Measurements from ENCODE around the gene PRC1.
"Not testable (repeated sequence)": the region's sequence is repeated elsewhere in the genome, so short reads cannot be mapped to it uniquely, and the experiment has no call there.

PRC1 gene, protein sequence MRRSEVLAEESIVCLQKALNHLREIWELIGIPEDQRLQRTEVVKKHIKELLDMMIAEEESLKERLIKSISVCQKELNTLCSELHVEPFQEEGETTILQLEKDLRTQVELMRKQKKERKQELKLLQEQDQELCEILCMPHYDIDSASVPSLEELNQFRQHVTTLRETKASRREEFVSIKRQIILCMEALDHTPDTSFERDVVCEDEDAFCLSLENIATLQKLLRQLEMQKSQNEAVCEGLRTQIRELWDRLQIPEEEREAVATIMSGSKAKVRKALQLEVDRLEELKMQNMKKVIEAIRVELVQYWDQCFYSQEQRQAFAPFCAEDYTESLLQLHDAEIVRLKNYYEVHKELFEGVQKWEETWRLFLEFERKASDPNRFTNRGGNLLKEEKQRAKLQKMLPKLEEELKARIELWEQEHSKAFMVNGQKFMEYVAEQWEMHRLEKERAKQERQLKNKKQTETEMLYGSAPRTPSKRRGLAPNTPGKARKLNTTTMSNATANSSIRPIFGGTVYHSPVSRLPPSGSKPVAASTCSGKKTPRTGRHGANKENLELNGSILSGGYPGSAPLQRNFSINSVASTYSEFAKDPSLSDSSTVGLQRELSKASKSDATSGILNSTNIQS

DNA sequence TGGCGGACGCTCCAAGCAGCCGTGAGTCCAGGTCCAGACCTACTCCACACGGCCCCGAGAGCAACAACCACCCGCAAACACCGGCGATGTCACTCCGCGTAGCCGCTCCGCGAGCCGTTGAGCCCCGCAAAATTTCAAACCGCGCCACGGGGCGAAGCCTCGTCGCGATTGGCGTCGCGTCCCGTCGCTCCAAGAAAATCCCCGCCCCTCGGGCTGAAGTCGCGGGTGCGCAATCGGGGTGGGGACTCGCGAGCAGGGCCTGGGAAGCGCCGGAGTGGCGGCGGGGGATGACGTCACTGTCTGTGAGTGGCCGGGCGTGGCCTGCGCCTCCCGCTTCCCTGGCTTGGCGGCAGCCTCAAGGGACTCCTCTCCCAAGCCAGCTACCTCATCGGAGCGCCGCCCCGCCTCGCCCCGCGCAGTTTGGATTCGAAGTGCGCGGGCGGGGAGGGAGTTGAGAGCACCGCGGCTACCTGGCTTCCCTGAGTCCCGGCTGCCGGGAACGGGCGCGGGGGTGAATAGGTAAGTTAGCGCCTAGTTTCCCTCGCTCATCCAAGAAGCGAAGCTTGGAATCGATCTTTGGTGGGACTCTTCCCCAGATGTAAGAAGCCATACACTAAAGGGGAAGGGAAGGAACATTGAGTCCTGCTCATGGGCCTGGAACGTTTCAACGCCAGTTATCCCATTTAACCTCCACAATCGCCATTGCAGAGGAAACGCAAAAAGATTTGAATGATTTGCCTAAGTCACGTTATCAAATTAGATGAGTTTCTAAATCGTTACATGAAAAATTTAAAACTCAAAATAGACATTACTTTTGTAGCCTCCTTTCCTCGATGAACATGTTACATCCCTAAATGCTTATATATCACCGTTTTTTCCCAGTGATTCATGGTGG lies at the start of gene PRC1:
PRC1 (minus strand) TSS at position 119 of the 895 bp plus-strand sequence; CDS start at position 1, 118 bp downstream.
- DNase-seq (ENCODE audit: low spot score), result peak; percentile 98

DNA sequence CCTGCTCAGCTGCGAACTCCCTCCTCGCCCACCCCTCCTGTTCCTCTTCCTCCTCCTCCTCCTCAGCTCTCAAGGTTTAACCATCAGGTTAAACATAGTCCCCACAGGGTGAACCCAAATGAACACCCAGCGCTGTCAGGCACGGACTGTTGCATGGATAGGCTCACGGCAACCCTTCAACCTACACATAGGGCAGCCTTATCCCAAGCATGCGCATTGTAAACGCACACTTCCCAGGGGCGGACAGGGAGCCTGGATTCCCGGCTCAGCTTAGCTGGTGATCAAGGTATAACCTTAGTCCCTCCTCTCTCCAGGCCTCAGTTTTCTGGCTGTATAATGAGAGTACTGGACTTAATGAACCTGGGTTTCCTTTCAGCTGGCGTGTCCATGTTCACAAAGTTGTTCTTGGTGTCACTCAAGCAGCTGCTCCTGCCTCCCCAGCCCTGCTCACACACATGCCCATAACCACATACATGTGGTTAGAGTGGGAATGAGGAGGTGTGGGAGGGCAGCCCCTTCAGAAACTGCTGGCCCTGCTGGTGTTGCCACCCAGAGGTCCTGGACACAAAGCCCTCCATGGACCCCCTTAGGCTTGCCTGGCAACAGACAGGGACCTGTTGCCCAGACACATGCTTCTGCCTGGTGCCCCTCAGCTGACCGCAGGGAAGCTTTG lies 49.0 kb upstream of the PRC1 start:
- no peak for DNase-seq (ENCODE audit: low spot score)

DNA sequence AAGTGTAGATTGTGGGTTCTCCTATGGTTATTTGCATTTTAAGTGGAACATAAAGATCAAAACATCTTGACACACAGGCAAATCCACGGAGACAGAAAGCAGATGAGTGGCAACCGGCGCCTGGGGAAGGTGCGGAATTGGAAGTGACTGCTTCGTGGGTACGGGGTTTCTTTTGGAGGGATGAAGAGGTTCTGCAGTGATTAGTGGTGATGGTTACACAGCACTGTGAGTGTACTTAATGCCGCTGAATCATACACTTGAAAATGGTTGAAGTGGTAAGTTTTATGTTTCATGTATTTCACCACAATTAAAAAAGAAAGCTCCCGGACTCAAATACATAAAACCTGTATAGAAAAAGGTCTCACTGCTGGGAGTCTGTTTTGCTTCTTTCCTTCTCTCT lies 46.5 kb upstream of the PRC1 start:
- DNase-seq (ENCODE audit: low spot score), result peak; percentile 31

DNA sequence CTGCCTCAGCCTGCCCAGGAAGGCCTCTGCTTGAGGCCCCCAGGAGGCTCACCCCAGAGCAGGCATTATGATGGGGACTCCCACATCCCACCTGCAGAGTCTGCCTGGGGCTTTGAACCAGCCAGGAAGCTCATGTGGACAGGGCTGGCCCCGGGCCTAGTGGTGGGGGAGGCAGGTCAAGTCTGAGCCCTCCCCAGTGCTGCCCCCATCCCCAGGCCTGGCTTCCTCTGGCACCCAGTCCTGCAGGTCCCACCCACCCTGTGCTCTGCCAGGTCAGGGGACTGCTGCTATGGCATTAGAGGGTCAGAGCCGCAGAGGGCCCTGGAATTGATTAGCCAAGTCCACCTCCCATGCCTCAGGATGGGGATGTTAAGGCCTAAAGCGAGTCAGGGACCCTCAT lies 45.7 kb upstream of the PRC1 start:
- no peak for DNase-seq (ENCODE audit: low spot score)

DNA sequence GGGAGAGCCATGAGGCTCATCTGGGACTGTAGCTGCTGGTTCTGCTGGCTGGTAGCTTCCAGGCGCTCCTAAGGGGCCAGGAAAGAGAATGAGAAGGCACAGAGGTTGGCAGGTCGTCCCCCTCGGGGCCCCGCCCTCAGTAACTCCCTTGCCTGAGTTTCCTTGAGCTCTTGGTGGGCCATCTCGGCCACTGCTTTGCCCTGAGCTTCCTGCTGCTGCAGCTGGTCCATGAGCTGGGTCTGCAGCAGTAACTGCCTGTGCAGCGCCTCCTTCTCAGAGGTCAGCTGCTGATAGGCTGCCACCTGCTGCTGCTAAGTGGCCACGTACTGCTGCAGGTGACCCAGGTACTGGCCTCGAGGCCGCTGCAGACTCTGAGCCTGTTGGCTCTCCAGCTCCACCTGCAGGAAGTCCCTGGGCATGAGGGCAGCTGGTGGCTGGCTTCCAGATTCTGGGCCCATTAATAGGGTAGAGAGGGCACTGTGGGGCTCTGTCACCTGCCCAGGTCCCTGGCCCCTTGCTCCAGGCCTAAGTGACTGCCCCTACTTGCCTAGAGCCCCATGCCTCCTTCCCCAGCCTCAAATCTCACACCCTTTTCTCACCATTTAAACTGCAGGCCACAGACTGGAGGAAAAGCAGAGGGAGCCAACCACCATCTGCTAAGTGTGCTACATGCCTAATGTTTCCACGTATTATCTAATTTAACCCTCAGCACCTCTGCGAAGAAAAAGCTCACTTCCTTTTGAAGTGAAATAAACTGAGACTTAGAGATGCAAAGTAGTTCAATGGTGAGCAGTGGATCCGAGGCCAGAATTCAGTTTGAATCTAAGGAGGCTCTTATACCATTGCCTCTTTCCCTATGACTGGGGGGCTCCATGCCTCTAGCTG lies 38.8 kb upstream of the PRC1 start:
- DNase-seq (ENCODE audit: low spot score), result no peak

DNA sequence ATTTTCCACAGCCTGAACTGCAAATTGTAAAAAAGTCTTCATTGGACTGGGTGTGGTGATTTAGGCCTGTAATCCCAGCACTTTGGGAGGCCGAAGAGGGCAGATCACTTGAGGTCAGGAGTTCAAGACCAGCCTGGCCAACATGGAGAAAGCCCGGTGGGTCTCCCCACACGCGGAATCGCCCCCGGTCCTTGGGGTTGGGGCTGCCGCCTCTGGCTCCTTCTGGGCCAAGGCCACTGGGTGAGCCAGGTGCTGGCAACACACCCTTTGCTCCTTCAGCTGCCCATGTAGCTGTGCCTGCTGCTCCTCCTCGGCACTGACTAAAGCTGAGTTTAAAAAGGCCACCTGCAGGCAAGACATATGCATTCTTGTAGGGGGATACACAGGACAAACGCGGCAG lies 37.5 kb upstream of the PRC1 start:
- no peak for DNase-seq (ENCODE audit: low spot score)

DNA sequence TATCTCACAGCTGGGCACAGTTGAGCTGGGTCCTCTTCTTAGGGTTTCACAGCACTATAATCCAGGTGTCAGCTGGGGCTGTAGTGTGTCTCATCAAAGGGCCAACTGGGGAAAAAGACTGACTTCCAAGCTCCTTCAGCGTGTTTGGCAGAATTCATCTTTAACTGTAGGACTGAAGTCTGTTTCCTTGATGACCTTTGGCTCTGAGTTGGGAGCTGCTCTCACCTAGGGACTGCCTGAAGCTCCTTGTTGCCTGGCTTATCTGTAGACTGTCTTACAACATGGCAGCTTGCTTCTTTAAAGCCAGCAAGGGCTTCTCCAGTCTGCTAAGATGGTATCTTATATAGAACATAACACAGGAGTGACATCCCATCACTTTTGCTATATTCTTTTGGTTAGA lies 33.3 kb upstream of the PRC1 start:
- no peak for DNase-seq (ENCODE audit: low spot score)

DNA sequence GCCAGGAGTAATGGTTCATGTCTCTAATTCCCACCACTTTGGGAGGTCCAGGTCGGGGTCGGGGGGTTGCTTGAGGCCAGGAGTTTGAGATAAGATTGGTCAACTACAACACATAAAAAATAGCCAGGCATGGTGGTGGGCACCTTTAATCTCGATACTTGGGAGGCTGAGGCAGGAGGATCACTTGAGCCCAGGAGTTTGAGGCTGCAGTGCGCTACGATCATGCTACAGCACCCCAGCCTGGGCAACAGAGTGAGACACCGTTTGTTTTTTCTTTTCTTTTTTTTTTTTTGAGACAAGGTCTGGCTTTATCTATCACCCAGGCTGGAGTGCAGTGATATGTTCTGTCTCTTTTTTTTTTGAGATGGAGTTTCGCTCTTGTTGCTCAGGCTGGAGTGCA lies 29.4 kb upstream of the PRC1 start:
- DNase-seq (ENCODE audit: low spot score), result no peak

DNA sequence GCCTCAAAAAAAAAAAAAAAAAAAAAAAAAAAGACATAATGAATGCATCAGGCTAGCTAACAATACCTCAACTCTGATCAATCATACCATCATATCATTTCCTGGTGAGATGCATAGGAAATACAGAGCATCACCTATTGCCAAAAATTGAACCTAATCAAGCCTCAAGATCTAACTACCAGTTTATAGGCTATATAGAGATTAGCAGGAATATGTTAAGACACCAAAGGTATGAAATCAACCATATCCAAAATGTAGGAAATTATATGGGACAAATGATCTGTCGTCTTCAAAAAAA lies 28.4 kb upstream of the PRC1 start:
- DNase-seq (ENCODE audit: low spot score), result peak; percentile 22

DNA sequence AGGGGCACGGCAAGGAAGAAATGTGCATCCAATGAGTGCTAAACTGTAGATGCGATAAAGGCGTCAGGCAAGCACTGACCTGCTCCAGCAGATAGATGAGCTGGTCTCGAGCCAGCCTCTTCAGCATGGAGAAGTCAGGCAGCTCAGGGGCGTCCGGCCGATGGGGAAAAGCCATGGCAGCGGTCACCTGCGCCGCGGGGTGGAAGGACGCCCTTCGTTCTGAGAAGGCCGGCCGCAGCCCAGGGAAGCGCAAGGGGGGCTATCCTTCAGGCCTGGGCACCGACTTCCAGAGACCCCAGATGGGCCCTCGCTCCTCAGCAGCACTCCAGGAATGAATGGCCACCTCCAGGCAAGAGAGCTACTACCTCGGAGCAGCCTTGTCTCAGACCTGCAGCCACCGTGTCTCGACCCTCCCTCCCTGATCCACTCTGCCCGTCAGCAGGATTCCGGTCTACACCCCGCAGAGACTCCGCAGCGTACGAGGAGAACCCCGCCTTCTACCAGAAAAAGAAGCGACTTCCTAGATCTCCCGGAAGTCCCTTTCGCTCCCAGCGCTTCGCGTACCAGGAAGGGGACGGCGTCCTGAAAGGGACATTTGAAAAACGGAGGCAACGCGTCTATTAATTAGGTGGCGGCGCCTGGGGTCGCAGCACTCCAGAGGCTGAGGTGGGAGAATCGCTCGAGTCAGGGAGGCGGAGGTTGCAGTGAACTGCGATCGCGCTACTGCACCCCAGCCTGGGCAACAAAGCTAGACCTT lies 27.9 kb upstream of the PRC1 start, which contains the start of gene VPS33B:
VPS33B (minus strand) TSS at position 520 of the 757 bp plus-strand sequence; CDS start at position 175, 345 bp downstream.
- peak; percentile 92 for DNase-seq (ENCODE audit: low spot score)

DNA sequence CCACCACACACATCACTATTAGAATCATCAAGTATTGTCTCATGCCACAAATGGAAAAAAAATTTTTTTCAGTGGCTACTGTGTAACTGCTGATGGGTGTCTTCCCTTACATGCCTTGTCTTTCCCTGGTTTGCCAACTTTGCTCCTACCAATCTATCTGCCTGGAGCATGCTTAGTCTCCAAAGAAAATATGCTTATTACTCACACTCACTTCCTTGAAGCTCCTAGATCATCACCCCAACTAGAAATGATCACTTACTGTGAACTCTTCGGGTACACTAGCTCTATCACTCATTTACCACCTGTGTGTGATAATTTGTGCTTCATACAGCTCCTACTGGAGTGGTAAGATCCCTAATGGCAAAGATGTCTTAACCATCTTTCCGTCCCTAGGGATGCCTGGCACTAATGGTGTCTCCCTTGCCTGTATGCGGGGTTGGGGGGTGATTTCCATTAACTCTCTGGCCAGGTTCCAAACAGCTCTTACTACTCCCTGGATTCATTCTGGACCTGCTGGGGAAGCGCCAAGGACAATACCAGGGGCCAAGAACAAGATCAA lies 27.3 kb upstream of the PRC1 start:
- peak; percentile 86 for DNase-seq (ENCODE audit: low spot score)

DNA sequence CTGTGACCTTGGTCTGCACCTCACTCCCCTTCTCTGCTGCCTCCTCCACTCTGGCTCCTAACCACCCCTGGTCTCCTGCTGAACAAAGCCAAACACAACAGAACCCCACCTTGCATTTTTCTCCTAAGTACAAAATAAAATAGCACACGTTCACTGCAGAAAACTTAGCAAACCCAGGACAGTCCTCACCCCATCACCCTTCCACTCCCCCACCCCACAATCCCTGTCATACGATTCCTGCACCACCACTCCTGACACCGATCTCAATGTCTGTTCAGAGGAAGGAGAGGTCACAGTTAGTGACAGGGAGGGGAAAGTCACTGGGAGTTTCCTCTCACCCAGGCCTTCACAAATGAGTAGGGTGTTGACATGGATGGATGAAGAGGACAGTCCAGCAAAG lies 23.8 kb upstream of the PRC1 start:
- DNase-seq (ENCODE audit: low spot score), result no peak

DNA sequence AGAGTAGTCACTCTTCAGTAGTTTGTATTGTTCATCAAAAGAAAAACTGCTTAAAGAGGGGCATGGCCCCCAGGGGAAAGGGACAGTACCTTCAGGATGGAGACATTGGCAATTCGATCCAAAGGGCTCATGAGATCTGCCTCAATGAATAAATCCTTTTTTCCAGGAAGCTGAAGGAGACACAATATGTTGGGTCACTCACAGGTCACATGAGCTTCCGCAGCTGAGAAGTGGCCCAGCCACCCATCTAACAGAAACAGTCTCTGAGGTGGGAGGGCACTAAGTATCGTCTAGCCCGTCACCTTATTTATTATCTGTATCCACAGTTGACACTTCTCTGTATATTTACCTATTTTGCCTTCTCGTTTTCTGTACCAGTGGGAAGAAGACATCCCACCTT lies 23.4 kb upstream of the PRC1 start:
- no peak for DNase-seq (ENCODE audit: low spot score)

DNA sequence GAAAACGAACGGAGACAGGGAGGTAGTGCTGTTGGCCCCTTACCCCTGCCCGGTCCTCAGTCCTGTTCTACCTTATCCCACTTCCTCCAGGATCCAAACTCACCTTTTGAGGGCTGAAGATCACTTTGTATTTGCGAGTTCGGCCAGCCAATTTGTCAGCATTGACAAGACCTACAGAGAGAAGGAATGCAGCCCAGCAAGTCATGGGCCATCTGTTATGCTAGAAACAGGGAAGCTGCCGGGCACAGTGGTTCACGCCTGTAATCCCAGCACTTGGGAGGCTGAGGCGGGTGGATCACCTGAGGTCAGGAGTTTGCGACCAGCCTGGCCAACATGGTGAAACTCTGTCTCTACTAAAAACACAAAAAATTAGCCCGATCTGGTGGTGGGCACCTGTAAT lies 19.4 kb upstream of the PRC1 start:
- DNase-seq (ENCODE audit: low spot score), result not testable (repeated sequence)

DNA sequence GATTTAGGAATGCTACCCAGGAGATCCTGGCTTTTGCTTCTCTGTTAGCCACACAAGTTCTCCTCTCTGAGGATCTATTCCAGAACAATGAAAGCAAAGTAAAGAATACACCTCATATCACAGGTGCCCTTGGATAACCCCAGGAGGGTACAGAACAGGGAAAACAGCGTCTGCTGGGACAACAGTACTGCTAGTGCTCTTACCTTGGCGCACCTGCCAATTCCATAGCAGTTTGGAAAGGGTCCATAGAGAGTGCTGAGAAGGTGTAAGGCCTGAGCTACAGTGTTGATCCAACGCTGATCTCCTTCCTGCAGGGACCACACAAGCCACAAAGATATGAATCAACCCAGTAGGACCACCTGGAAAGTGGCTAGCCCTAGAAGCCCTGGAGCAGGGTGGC lies 12.9 kb upstream of the PRC1 start:
- no peak for DNase-seq (ENCODE audit: low spot score)

DNA sequence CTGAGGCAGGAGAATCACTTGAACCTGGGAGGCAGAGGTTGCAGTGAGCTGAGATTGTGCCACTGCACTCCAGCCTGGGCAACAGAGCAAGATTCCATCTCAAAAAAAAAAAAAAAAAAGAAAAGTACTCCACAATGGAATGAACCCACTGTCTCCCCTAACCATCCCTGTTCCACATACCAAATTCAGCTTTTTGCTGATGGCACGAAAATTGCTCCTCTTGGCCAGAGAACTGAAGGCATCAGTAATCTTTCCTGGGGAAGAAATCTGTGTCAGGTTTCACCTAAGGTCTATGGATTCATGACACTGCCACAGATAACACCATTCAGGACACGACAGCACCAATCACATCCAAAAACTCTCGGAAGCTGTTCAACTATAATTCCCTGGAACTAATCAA lies 6.9 kb upstream of the PRC1 start:
- no peak for DNase-seq (ENCODE audit: low spot score)

DNA sequence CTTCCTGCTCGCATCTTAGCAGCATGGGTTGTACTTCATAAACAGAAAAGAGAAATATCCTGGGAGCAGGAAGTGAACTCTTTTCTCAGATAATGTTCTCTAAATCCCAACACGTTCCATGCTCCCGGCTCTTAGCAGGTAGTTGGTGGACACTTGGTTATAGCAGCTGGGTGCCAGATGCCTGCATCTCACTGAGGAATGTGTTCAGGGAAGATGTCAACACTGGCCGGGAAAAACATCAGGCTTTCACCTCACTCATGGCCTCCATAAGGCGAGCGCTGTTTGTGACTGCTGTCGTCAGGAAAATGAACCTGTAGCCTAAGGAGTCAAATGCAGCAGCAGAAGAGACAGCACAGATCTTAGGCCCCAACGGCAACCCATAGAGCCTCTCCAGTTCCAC lies 4.4 kb upstream of the PRC1 start:
- no peak for DNase-seq (ENCODE audit: low spot score)

DNA sequence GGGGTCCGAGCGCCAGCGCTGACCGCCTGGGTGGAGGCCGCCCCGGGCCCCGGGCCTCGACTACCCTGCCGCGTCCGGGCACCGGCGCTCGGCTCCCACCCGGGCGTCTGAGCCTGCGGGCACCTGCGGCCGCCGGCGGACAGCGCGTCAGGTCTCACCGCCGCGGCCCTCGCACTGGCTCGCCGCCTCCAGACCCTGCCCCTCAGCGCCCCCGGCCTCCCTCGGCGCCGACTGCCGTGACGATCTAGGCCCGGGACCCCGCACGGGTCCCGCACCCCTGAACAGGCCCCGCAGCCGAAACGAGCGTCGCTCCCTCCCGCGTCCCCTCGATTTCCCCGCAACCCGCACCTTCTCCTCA lies 297 bp downstream of the PRC1 start:
- no peak for DNase-seq (ENCODE audit: low spot score)

DNA sequence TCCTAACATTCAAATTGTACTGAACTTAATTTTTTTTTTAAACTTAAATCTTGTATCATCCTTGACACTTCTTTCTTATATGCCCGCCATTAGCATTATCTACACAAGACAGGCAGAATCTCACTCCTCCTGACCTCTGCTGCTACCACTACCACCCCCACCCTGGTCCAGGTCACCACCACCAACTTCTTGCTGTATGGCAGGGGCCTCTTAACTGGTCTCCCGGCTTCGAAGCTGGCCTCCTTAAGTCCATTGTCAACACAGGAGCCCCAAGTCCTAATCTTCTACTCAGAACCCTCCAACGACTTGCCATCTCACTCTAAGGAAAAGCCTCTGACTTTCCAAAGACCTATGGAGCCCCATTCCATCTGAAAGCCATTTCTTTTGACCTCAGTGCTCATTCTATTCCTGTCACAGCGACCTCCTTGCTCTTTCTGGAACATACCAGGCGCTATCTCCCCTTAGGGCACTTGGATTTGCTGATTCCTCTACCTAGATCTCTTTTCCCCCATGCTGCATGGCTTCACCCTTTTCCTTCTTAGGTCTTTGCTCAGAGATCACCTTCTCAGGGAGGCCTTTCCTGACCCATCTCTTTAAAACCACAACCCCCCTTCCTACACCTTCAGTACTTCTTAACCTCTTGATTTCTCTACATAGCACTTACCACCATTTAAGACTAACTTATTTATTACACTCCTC lies 2.6 kb downstream of the PRC1 start:
- DNase-seq (ENCODE audit: low spot score), result no peak

DNA sequence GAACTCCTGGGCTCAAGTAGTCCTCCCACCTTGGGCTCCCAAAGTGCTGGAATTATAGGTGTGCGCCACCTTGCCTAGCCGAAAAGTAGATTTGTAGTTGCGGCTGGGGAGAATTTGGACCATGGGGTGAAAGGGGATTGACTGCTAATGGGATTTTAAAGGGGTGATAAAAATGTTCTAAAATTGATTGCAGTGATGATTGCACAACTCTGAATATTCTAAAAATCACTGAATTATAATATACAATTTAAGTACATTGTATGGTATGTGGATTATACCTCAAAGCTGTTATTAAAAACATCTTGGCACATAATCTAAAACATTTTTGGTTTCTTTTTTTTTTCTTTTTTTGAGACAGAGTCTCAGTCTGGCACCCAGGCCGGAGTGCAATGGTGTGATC lies 3.9 kb downstream of the PRC1 start:
- no peak for DNase-seq (ENCODE audit: low spot score)

Data from RKO (cell line).